Esophagus squamous epithelium (tissue), 5 donors: ENCODE results near the gene C1orf21. TPM values are rescaled to one million over a fixed set of nuclear protein-coding genes. Genes with fewer than 3 reads are reported as not detected.

ENCODE experiments used
- DNase-seq: peaks from one replicate; lab custom pipeline; 2025; lab: John Stamatoyannopoulos, UW
- H3K27ac ChIP-seq, 4 donors: fragments of 200-600 bp; sonication (generic); one replicate each; pipeline ENCODE4 v1.5.1; 2016 to 2019; ENCODE audit warnings: mild to moderate bottlenecking in 1 of 4
- H3K27me3 ChIP-seq, 4 donors: fragments of 200-600 bp; sonication (generic); 1 replicate in 3 of 4; 2 replicates in 1 of 4; pipeline versions ENCODE4 v1.5.1 to v1.6.0; 2017 to 2021; ENCODE audit warnings: antibody characterized with exemption in 1 of 4
- H3K36me3 ChIP-seq, 3 donors: fragments of 200-600 bp; sonication (generic); one replicate each; pipeline ENCODE4 v1.5.1; 2016 to 2019
- H3K4me1 ChIP-seq, 3 donors: fragments of 200-600 bp; sonication (generic); one replicate each; pipeline ENCODE4 v1.5.1; 2017 to 2019
- H3K4me3 ChIP-seq, 4 donors: fragments of 200-600 bp; sonication (generic); 1 replicate in 3 of 4; 2 replicates in 1 of 4; pipeline ENCODE4 v1.5.1; 2016 to 2019; ENCODE audit warnings: mild to moderate bottlenecking in 2 of 4, moderate library complexity in 1 of 4
- H3K9me3 ChIP-seq, 3 donors: fragments of 200-600 bp; sonication (generic); one replicate each; pipeline ENCODE4 v1.5.1; 2016 to 2019
- CTCF ChIP-seq, 6 experiments: fragments of 450-650 bp in 4 of 6; fragments of 200-600 bp in 2 of 6; sonication (generic) in 2 of 6; IDR thresholded peaks; one replicate each; pipeline ENCODE4 v1.5.1; 2016 to 2019; ENCODE audit warnings: antibody characterized with exemption in 6 of 6, mild to moderate bottlenecking in 4 of 6, moderate library complexity in 4 of 6
- POLR2A ChIP-seq, 4 donors: fragments of 450-650 bp; IDR thresholded peaks; one replicate each; pipeline ENCODE4 v1.6.1; 2017; ENCODE audit warnings: antibody characterized with exemption in 4 of 4, mild to moderate bottlenecking in 4 of 4, moderate library complexity in 3 of 4
- WGBS, 2 donors: methylation state at CpG; one replicate each; pipeline ENCODE4 v1.1.5; 2018; 5-methylcytosine and 5-hydroxymethylcytosine counted together
- intact Hi-C: fragments of 100-400 bp; cut with DNase I; formaldehyde crosslinking; loops from one replicate; pipeline ENCODE4 v1.15.0; 2022
- total RNA-seq, 4 donors: library from RNA; depleted of rRNA; stranded (reverse); fragments of >200 nt; gene quantifications; one replicate each; pipeline ENCODE4 v1.1.0, GENCODE V29; 2016
- donor health status: DM: yes; HTN: yes; CAD: no.

Gene C1orf21
- total RNA-seq, 4 donors from 2014 or later = 14.6 to 55.7 (median 36.2) TPM

DNA sequence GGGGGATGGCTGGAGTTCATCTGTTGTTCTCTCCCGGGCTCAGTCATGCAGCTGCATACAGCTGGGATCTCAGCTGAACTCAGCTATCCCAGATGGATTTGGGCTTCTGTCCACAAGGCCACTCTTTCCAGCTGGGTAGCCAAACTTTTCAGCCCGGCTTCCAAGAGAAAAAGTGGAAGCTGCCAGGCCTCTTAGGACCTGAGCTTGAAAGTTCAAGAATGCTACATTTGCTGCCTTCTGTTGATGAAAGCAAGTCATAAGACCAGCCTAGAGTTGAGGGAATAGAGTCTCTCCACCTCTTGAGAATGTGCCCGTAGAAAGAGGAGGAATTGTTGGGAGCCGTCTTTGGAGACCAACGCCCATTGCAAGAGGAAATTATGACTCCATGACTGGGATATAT, 95.3 kb downstream of the C1orf21 start:
- Histone ChIP-seq H3K36me3 (peaks cover 0 to 32% (median 0%) of the 10 kb centered on the region in 3 donors), H3K27ac (peak overlapping the region in 3 of 4 donors; percentile 73 to 83 (median 74)), H3K4me3 (no peak overlapping the region), H3K9me3 (no peaks in the 10 kb centered on the region), H3K4me1 (peaks cover 30 to 69% (median 36%) of the 10 kb centered on the region in 3 donors), H3K27me3 (no peaks in the 10 kb centered on the region)
- TF ChIP-seq CTCF (IDR thresholded peaks at IDR 0.05) (no peak), POLR2A (IDR thresholded peaks at IDR 0.05) (no peak)
- 63 to 65% methylated on average over 4 to 5 of the region's 5 CpGs for whole genome bisulfite sequencing, 2 donors
- intact Hi-C loops = no loop called here
- DNase-seq = no peak

DNA sequence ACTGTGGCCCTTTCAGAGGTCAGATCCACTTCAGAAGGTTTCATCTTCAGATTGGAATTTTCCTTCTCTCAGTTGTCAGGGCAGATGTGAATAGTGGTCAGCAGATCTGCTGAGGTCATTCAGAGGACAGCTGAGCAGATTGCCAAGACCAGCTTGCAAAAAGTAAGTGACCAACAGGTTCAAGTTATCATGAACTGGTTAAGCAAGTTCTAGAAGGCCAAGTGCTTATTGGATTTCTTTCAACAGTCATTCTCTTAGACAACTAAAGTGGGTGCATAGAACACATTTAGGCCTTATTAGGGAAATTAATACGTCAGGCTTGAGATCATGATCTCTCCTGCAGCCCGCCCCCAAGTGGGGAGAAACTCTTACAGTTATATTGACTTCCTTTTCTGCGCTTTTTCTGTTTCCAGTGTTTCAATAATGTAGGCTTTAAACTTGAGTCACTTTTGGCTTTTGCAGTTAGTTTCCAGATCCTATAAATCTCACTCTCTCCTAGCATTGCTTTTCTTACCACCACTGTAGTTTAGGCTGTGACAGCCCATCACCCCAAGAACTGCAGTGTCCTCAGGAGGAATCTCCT, 96.4 kb downstream of the C1orf21 start:
- Histone ChIP-seq H3K4me1 (peaks cover 30 to 80% (median 36%) of the 10 kb centered on the region in 3 donors), H3K27ac (peak overlapping the region; percentile 27 to 83 (median 74)), H3K36me3 (peaks cover 0 to 22% (median 0%) of the 10 kb centered on the region in 3 donors), H3K27me3 (no peaks in the 10 kb centered on the region), H3K9me3 (no peaks in the 10 kb centered on the region), H3K4me3 (no peak overlapping the region)
- intact Hi-C loops = no loop called here
- TF ChIP-seq CTCF (IDR thresholded peaks at IDR 0.05) (peak in 2 of 6 experiments; percentile 2 to 6), POLR2A (IDR thresholded peaks at IDR 0.05) (no peak)
- no peak for DNase-seq
- WGBS, 2 donors = 49 to 53% methylated on average over 3 of the region's 3 CpGs

DNA sequence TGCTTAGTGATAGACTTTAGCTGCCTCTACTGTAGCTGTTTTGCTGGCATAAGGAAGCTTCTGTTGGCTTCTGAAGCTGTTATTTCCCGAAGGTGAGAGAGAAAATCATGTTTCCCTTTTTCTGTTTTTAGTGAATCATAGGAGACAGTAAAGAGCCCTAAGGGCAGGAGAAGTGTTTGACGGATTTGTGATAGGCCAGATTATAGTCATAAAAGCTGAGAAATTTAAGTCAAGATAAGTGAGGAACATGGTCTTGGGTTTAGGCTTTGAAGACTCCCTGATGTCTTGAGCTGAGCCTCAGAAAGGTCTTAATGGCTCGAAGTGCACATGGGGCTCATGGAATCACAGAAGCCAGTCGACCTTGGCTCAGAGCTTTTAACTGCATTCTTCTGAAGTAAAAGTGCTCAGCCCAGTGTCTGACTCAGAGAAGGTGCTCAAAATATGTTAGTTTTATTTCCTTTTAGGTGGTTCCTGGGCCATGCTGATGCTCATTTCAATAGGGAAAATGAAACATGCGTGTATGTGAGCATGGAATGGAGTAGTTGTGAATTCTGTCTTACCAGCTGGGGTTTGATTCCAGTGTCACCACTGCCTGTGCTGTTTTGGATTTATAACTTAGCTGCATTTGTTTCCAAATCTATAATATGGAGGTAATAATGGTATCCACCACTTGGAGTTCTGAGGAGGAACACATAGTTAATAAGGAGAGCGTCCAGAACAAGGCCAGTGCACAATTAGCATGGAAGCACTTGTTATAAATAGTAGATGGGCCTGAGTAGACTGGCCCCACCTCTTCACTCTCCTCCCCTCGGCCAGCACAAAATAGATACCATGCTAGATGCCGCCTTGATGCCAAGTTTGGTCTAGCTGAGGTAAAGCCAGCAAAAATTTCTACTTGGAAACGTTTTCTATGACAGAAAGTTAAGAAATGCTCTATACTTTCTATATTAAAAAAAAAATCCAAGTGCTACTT, 99.2 kb downstream of the C1orf21 start:
- intact Hi-C loops = no loop called here
- no peak for DNase-seq
- Histone ChIP-seq H3K4me1 (peaks cover 30 to 82% (median 46%) of the 10 kb centered on the region in 3 donors), H3K27ac (peak overlapping the region; percentile 49 to 83 (median 78)), H3K9me3 (no peaks in the 10 kb centered on the region), H3K4me3 (no peak overlapping the region), H3K36me3 (peaks cover 0 to 4% (median 0%) of the 10 kb centered on the region in 3 donors), H3K27me3 (no peaks in the 10 kb centered on the region)
- 43 to 47% methylated on average over 9 of the region's 9 CpGs for WGBS, 2 donors
- no peak for TF ChIP-seq POLR2A (IDR thresholded peaks at IDR 0.05)
- no peak for TF ChIP-seq CTCF (IDR thresholded peaks at IDR 0.05)

DNA sequence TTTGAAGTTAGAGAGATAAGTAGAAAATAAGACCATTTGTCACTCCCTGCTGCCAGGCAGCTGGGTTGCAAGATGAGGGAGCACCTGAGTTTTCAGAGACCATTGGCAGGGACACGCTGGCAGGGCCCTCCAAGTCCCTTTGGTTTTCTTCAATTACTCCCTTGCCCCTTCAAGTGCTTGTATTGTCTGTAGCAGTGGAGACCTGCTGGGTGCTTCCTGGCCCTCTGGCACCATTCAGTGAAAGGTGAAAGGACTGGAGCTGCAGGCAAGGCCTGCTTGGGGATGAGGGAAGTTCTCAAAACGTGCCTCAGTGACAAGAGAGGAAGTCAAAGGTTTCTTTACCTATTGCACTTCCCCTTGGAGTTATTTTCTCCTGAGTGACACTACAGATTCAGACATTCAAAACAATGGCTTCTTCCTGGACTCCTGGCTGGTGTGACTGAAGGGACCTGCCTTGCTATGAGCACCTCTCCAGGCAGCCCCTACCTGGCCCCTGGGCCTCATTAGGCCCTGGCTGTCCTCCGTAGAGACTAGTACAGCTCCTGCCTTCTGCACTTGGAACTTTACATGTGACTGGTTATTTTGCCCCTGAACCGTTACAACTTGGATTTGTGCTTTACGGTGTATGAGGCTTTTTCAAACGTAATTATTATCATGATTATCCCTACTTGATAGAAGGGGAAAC, 100.1 kb downstream of the C1orf21 start:
- Histone ChIP-seq H3K27ac (peak overlapping the region; percentile 43 to 83 (median 64)), H3K4me3 (no peak overlapping the region), H3K9me3 (no peaks in the 10 kb centered on the region), H3K36me3 (peaks cover 0 to 4% (median 0%) of the 10 kb centered on the region in 3 donors), H3K27me3 (no peaks in the 10 kb centered on the region), H3K4me1 (peaks cover 30 to 84% (median 51%) of the 10 kb centered on the region in 3 donors)
- TF ChIP-seq POLR2A (IDR thresholded peaks at IDR 0.05) (no peak), CTCF (IDR thresholded peaks at IDR 0.05) (no peak)
- intact Hi-C loops = no loop called here
- DNase-seq = no peak
- WGBS, 2 donors = 73 to 85% methylated on average over 5 to 6 of the region's 6 CpGs
